Neural crest cell (in vitro differentiated cells): Measurements from ENCODE around the gene IRF2BPL. TPM values are rescaled to one million over a fixed set of nuclear protein-coding genes. Genes with fewer than 3 reads are reported as not detected.
A peak's percentile ranks its signal among the peaks of the same experiment; 100 is the strongest.

Experiments used
- DNase-seq: peaks from one replicate; pipeline ENCODE4 v3.0.0; 2021; ENCODE audit warnings: low read depth, mixed read lengths, low spot score
- H3K27ac Mint-ChIP-seq: one replicate; pipeline ENCODE4 v1.8.0; 2021; ENCODE audit warnings: mild to moderate bottlenecking, mixed read lengths; ENCODE audit not compliant: unreplicated experiment
- H3K27me3 Mint-ChIP-seq: 2 replicates; pipeline ENCODE4 v1.8.0; 2021; ENCODE audit warnings: low read depth, mild to moderate bottlenecking, mixed read lengths
- H3K36me3 Mint-ChIP-seq: 2 replicates; pipeline ENCODE4 v1.8.0; 2021; ENCODE audit warnings: low read depth, mild to moderate bottlenecking, mixed read lengths
- H3K4me1 Mint-ChIP-seq: 2 replicates; pipeline ENCODE4 v1.8.0; 2021; ENCODE audit warnings: mixed read lengths
- H3K4me3 Mint-ChIP-seq: one replicate; pipeline ENCODE4 v1.8.0; 2021; ENCODE audit warnings: mild to moderate bottlenecking, mixed read lengths
- H3K9me3 Mint-ChIP-seq: 2 replicates; pipeline ENCODE4 v1.8.0; 2021; ENCODE audit warnings: mixed read lengths
- CTCF ChIP-seq: fragments of 200-600 bp; sonication (generic); conservative IDR thresholded peaks from 2 replicates; pipeline ENCODE4 v1.5.0; 2021; ENCODE audit warnings: antibody characterized with exemption, mild to moderate bottlenecking
- total RNA-seq: library from RNA; stranded (reverse); gene quantifications from 2 replicates; pipeline ENCODE4 v1.2.1, GENCODE V29; 2021

The IRF2BPL gene
- total RNA-seq, 1 donor from 2014 or later, result 43.6 TPM

- DNase-seq, result no peak
- Mint-ChIP-seq H3K4me3 (no peak overlapping the region), H3K9me3 (no peaks in the 10 kb centered on the region), H3K36me3 (no peaks in the 10 kb centered on the region), H3K27ac (no peak overlapping the region), H3K4me1 (peaks cover 24% of the 10 kb centered on the region), H3K27me3 (no peaks in the 10 kb centered on the region)
- no peak for TF ChIP-seq CTCF
Measured at GRCh38 chr14:76997257-76997970, 31.1 kb downstream of the IRF2BPL start.

- Mint-ChIP-seq H3K9me3 (no peaks in the 10 kb centered on the region), H3K4me3 (no peak overlapping the region), H3K27ac (no peak overlapping the region), H3K4me1 (peaks cover 24% of the 10 kb centered on the region), H3K27me3 (no peaks in the 10 kb centered on the region), H3K36me3 (no peaks in the 10 kb centered on the region)
- DNase-seq, result no peak
- no peak for TF ChIP-seq CTCF
Measured at GRCh38 chr14:76996563-76997146, 31.9 kb downstream of the IRF2BPL start.

- Mint-ChIP-seq H3K4me1 (peaks cover 16% of the 10 kb centered on the region), H3K36me3 (no peaks in the 10 kb centered on the region), H3K27ac (peak overlapping the region; percentile 9), H3K9me3 (no peaks in the 10 kb centered on the region), H3K4me3 (no peak overlapping the region), H3K27me3 (no peaks in the 10 kb centered on the region)
- DNase-seq, result no peak
- no peak for TF ChIP-seq CTCF
Measured at GRCh38 chr14:76995279-76996035, 33.1 kb downstream of the IRF2BPL start.

- Mint-ChIP-seq H3K36me3 (no peaks in the 10 kb centered on the region), H3K27me3 (no peaks in the 10 kb centered on the region), H3K4me1 (peaks cover 16% of the 10 kb centered on the region), H3K4me3 (no peak overlapping the region), H3K27ac (no peak overlapping the region), H3K9me3 (no peaks in the 10 kb centered on the region)
- no peak for DNase-seq
- no peak for TF ChIP-seq CTCF
Measured at GRCh38 chr14:76993752-76994151, 34.8 kb downstream of the IRF2BPL start.

GRCh38 chr14:76990084-76990483 lies 38.4 kb downstream of the IRF2BPL start:
- no peak overlapping the region for H3K27ac Mint-ChIP-seq
- H3K4me1 Mint-ChIP-seq, result peaks cover 21% of the 10 kb centered on the region
- no peaks in the 10 kb centered on the region for H3K9me3 Mint-ChIP-seq

More at GRCh38 chr14:76990084-76990483, 38.4 kb downstream of the IRF2BPL start:
- no peak for TF ChIP-seq CTCF
- DNase-seq, result no peak
- Mint-ChIP-seq H3K36me3 (no peaks in the 10 kb centered on the region), H3K27me3 (no peaks in the 10 kb centered on the region), H3K4me3 (no peak overlapping the region)
